GM20431 (cell line): ENCODE measurements around the gene GIT1.

ENCODE experiments used
- in situ Hi-C: fragments of 300-500 bp; cut with MseI, MboI; formaldehyde crosslinking; loops from one replicate; pipeline ENCODE4 v1.15.0; 2020; ENCODE audit warnings: low sequenced_read_pairs; ENCODE audit not compliant: unreplicated experiment

GIT1 gene

DNA sequence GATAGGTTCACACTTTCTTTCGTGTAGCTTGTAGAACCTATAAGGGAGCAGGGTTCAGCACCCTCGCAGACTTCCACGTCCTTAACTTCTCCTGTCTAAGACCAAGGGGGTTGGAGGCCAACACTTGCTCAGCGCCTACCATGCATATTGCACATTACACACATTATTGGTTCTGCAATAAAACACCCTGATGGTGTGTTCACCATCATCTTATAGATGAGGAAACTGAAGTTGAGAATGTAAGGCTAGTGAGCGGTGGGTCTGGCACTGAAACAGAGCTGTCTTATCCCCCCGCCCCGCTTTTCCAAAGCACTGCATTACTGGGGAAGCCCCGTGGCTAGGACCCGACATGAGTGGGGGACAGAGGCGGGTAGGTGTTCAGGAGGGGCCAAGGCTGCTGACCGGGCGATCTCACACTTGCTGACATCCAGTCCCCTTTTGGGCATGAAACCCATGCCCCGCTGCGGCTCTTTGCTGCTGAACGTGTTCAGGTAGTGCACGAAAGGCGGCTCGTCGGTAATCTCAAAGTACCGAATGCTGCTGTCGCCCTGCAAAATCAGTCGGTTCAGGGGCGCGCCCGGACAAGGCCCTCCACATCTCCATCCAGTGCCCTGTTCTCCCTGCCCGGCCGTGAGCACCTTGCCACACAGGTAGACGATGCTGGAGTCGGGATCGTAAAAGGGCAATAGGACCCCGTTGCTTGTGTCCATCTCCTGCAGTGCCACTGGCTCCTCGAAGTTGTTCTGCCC lies 27.0 kb upstream of the GIT1 start:
- in situ Hi-C loops = no loop called here

DNA sequence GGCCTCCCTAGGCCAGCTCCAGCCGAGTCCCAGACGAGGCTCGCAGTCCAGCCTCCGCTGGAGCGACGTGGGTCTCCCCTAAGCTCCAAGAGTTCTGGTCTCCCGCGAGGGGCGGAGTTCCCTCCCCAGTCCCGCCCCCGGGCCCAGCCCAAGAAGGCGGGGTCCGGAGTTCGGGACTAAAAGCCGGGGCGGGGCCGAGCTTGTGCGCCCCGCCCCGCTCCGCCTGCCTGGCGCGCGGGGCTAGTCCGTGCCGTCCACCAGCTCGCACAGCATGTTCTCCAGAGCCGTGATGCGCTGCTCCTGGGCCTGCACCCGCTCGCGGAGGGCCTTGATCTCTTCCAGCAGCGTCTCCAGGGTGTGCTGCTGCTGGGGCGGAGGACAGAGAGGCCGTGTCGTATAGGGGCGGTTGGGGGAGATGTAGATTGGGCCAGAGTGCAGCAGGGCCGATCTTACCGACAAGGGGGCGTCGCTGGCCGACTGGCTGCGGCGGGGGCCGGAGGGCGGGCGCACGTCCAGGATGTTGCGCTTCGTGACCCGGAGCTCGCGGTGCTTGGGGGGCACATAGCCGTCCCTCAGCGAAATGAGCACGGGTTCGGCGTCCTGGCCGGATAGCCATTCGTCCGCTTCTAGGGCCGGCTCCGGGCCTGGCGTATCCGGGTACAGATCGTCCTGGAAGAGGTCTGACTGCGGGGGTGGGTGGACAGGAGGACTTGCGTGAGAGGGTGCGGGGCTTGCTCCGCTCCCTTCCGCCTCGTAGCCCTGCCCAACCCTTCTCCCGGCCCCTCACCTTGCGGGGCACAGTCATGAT lies 26.2 kb upstream of the GIT1 start:
- in situ Hi-C loops = no loop called here

DNA sequence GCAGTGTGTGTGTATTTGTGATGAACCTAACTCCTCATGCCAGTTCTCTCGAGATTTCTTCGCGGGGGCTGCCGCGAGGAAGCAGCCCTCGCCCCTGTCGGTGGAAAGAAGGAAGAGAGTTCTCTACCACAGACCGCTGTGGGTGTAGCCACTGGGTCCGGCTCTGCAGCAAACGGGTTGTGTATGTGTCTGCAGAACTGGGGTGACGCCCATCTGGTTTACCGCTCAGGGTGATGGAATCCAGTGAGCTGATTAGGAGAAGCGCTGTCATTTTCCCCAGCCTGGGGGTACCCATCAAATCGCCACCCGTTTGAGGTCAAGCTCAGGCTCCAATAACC lies 25.6 kb upstream of the GIT1 start:
- in situ Hi-C loops = no loop called here

DNA sequence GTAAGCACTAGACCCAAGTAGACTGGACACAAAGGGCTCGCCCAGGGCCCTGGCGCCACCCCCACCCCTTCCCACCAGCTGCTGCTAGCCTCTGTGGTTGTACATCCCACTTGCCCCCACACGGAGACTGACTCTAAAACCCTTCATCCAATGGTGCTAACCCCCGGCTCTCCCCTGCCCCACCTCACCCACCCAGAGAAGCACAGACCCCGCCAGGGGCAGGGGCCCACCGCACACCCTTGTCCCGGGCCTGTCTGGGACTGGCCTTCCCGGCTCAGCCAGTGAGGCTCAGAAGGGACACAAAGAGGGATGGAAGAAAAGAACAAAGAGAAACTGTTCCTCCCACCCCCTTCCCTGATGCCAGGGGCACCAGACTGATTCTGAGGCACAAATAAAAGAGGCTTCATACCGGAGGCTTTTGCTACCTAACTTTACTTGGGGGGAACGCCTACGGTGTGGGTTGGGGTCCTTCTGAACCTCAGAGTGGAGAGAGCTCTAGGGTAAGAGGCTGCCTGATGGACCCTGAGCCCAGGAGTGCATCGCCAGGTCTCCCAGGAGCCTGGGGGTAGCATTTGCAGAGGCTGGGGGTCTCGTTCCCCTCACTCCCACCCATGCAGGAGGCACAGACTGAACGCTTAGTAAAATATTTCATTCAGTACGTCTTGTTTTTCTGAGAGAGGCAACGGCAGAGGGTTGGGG lies 25.1 kb upstream of the GIT1 start:
- in situ Hi-C loops = no loop called here

DNA sequence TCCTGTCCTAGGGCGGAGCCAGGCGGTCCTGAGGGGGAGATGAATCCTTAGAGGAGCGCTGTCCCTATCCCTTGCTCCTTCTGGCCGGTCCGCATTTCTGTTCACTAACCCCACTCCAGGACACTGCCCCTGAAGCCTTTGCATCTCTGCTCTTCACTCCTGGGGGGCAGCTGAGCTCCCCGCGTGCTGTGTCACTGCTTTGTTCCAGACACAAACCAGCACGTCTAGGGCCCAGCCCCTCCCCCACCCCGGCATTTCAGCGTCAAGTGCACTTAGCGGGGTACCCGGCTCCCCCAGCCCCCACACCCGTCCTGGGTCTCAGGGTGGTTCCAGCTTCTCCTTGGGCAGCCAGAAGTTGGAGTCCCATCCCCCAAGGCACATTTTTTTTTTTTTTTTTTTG lies 24.4 kb upstream of the GIT1 start:
- in situ Hi-C loops = no loop called here

DNA sequence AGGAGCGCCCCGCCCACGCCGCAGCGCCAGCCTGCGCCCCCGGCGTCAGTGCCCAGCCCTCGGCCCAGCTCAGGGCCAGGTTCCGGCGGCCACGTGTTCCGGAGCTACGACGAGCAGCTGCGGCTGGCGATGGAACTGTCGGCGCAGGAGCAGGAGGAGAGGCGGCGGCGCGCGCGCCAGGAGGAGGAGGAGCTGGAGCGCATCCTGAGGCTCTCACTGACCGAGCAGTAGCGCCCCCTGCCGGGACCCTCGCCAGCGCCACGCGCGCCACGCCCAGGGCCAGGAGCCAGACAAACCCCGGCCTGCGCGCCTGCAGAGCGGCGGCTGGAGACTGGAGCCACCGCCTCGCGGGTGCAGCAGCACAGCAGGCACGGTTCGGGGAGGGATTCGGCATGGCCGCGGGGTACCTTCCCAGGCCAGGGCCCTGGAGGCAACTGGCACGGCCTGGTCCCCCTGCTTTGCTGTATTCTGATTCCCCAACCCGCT lies 23.9 kb upstream of the GIT1 start:
- in situ Hi-C loops = no loop called here

DNA sequence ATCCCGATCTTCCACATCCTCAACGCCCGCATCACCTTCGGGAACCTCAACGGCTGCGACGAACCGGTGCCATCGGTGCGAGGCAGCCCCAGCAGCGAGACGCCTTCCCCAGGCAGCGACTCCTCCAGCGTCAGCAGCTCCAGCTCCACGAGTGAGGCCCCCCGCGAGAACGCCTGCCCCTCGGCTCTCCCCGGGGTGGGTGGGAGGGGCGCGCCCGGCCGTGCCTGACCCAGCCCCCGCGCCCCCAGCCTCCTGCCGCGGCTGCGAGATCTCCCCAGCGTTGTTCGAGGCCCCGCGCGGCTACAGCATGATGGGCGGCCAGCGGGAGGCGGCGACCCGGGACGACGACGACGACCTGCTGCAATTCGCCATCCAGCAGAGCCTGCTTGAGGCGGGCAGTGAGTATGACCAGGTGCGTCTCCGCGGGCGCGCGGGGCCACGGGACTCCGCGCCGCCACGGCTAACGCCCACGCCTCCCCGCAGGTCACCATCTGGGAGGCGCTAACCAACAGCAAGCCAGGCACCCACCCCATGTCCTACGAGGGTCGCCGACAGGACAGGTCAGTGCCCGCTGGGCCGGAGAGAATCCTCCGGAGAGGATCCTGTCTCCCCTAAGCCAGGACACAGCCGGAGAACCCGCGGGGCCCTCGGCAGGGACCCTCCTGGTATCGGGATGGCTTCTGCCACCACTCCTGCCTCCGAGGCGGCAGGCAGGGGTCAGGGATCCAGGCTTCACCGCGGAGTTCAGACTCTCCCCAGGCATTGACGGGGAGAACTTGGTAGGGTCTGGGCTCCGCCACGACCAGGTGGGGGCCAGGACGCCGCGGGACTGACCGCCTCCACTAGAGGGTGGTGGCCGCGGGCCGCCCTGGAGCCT lies 23.2 kb upstream of the GIT1 start:
- in situ Hi-C loops = no loop called here

DNA sequence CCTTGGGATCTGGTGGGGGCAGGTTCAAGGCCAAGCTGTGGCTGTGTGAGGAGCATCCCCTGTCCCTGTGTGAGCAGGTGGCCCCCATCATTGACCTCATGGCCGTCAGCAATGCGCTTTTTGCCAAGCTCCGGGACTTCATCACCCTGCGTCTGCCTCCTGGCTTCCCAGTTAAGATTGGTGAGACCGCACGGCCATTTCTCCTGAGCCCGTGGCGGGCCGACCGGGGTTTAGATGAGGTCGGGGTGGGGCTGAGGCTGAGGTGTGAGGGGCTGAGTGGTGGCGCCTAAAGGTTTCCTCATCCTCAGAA lies 22.6 kb upstream of the GIT1 start:
- in situ Hi-C loops = no loop called here

DNA sequence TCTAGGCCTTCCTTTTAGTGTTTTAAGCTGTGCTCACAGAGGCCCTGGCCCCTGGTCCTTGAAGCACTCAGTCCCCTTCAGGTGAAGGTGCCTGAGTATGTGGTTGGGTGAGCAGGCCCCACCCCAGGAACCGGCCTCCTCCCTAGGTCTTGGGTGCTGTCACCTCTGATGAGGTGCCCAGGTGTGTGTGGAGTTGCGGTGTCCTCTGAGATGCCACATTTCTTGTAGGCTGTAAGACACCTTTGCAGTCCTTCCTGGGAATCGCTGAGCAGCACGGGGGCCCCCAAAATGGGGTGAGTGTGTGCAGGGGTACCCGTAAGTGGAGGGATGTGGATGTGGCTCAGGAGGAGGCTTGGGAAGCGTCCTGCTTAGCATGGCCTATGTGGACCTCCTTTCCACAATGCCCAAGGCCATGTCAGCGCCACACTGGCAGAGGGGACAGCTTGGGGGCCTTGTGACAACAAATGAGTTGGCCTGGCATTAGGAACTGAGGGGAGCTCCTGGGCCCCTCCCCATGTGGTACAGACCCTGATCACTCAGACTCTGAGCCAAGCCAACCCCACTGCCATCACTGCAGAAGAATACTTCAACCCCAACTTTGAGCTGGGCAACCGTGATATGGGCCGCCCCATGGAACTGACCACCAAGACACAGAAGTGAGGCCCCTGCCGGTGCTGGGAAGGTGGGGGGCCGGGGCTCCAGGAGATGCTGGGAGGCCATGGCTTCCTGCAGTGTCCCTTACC lies 22.1 kb upstream of the GIT1 start:
- in situ Hi-C loops = no loop called here

DNA sequence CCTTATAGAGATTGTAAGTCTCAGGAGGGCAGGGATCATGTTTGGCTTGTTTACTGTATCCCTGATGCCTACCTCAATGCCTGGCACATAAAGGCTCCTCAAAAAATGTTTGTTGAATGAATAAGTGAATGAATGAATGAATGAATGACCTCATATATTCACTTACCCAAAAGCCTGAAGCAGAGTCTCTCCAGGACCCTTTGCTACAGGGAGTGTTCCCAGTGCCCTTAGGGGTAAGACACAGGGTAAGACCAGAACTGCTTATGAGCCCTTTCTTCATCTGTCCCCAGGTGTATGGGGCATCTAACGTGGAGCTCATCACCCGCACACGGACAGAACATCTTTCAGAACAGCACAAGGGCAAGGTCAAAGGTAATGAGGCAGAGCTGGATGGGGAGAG lies 20.9 kb upstream of the GIT1 start:
- in situ Hi-C loops = no loop called here

DNA sequence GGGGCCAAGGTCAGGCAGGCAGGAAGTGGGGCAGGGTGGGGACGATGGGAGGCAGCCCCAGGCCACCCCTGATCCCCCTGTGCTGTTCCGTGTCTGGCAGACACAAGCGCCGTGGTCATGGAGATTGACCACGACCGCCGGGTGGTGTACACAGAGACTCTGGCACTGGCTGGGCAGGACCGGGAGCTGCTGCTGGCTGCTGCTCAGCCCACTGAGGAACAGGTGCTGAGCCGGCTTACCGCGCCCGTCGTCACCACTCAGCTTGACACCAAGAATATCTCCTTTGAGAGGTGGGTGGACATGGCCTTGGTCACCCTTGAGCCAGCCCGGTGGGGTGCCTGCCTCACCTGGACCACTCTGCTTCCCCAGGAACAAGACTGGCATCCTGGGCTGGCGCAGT lies 19.5 kb upstream of the GIT1 start:
- in situ Hi-C loops = no loop called here

DNA sequence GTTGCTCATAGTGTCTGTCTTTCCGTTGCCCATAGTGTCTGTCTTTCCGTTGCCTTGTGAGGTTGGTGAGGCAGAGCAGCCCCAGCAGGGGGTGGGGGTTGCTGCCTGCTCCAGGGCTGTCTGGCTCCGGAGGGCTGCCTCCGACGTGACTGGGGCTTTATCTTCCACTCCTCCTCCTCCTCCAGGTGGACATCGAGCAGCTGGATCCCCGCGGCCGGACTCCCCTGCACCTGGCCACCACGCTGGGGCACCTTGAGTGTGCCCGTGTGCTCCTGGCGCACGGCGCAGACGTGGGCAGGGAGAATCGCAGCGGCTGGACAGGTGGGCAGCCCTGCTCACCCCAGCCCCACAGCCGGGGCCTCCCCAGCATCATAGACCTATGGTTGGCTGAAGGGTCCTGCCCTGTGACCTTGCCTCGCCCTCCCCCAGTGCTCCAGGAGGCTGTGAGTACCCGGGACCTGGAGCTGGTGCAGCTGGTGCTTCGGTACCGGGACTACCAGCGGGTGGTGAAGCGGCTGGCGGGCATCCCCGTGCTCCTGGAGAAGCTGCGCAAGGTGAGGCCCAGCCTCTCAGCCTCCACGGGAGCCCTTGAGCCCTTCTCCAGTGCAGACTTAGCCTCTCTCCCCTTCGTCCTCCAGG lies 18.2 kb upstream of the GIT1 start:
- in situ Hi-C loops = no loop called here

DNA sequence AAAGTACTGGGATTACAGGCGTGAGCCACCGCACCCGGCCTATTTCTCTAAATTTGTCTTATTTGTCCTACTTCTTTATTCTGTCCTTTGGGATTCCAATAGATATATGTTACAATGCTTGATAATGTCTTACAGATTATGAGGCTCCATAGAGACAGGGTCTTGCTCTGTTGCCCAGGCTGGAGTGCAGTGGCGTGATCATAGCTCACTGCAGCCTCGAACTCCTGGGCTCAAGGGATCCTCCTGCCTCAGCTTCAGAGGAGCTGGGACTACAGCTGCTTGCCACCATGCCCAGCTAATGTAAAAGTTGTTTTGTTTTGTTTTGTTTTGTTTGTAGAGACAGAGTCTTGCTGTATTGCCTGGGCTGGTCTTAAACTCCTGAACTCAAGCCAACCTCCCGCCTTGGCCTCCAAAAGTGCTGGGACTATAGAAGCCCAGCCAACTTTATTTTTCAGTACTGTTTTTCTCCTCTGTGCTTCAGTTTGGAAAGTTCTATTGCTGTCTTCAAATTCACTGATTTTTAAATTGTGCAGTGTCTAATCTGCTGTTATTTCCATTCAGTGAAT lies 13.7 kb upstream of the GIT1 start:
- in situ Hi-C loops = no loop called here

DNA sequence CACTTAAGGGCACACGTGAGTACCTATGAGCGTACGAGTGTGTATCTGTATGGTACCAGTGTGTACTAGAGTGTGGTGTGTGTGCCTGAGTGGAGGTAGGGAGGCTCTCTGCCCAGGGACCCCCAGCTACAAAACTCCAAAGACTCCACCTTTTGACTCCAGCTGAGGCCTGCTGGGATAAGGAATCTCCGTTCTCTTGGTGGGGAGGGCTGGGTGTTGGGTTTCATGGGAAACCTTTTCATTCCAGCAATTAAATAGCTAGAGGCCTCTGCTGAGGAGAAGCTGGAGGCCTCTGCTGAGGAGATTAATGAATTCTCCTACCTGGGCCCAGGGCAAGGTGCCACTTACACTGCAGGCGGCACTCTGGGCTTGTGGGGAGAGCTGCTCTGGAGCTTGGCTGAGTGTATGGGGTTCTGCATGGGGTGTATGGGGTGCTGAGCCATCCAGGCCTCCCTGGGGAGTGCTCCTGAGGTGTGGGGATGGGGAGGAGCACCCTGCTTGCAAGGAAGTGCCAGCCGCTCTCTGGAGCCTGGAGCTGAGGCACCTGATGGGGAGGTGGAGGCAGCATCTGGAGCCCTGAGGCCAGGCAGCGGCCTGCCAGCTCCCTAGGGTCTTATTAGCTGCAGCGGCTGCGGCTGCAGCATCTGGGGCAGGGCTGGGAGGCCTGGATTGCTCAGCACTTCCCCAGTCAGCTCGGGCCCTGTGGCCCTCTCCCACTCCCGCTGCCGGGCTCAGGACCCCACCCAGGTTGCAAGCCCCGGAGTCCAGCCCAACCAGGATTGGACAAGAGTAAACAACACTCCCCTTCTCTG lies 8.1 kb upstream of the GIT1 start:
- in situ Hi-C loops = no loop called here

DNA sequence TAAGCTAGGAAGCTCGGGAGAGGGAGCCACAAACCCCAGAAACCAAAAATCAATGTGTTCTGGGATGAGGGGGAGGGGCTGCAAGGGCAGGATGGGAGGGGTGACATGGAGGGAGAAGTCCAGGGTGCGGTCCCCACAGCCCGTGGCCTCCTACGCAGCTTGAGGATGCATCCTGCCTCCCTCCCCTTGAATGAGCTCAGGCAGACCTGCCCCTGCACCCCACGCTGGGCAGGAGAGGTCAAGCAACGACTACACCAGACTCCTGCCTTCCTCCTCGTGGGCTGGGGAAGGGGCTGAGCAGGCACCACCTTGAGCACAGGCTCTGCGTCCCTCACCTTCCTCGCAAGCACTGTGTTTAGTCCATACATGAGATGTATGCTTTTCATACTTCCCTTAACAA lies 7.4 kb upstream of the GIT1 start:
- in situ Hi-C loops = no loop called here

DNA sequence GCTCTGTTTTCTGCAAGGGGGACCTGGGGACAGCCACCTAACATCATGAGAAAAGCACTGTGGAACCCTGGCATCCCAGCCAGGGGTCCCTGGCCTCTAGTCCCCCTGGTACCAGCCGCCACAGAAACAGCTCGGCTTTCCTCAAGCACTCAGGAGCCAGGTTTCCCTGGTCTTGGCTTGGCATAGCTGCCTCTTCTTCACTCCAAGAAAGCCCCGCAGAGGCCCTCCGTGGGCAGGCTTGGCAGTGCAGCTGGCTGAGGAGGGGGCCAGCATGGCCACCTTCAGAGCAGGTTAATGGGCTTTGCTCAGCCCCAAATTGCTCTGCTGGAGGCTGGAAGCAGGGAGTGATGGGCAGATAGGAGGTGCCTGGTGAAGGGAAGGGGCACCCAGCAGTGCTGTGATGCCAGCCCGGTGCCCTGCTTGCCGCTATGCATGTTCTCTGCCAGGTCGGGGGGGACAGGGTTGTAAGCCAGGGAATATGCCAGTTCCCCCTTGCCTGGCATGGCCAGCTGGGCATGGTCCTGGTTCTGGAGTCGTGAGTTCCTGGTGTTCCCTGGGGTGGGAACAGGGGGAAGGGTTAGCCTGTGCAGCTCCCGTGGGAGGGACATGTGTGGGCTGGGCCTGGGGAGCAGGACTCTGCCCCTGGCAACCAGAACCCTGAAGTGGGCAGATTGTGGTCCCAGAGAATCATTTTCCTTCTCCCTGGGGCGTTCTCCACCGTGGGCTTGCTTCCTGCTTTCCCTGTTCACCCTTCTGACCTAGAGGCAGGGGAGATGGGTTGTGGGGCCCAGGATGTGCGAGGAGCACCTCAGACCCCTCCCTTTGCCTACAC lies 6.7 kb upstream of the GIT1 start:
- in situ Hi-C loops = no loop called here
